ENCODE results near the gene FBN3. TPM values are rescaled to one million over a fixed set of nuclear protein-coding genes. Genes with fewer than 3 reads are reported as not detected.
"Not testable (repeated sequence)": the region's sequence is repeated elsewhere in the genome, so short reads cannot be mapped to it uniquely, and the experiment has no call there.

The FBN3 gene
- total RNA-seq, 1 experiment from 2014 or later = not detected

- no peak for DNase-seq (ENCODE audit: low read depth)
Observed at GRCh38 chr19:8117991-8118390, 31.4 kb downstream of the FBN3 start.

GRCh38 chr19:8116437-8117293 lies 32.7 kb downstream of the FBN3 start:
- no peak for DNase-seq (ENCODE audit: low read depth)

- DNase-seq (ENCODE audit: low read depth) = no peak
Observed at GRCh38 chr19:8115805-8116396, 33.5 kb downstream of the FBN3 start.

- DNase-seq (ENCODE audit: low read depth) = no peak
Observed at GRCh38 chr19:8113017-8113416, 36.4 kb downstream of the FBN3 start.

- no peak for DNase-seq (ENCODE audit: low read depth)
Observed at GRCh38 chr19:8111376-8111775, 38.0 kb downstream of the FBN3 start.

- no peak for DNase-seq (ENCODE audit: low read depth)
Observed at GRCh38 chr19:8110931-8111330, 38.5 kb downstream of the FBN3 start.

GRCh38 chr19:8109890-8110662 lies 39.3 kb downstream of the FBN3 start:
- DNase-seq (ENCODE audit: low read depth) = no peak

GRCh38 chr19:8109455-8109854 lies 39.9 kb downstream of the FBN3 start:
- no peak for DNase-seq (ENCODE audit: low read depth)

- no peak for DNase-seq (ENCODE audit: low read depth)
Observed at GRCh38 chr19:8108560-8109445, 40.6 kb downstream of the FBN3 start.

- no peak for DNase-seq (ENCODE audit: low read depth)
Observed at GRCh38 chr19:8107301-8107903, 42.0 kb downstream of the FBN3 start.

- no peak for DNase-seq (ENCODE audit: low read depth)
Observed at GRCh38 chr19:8105471-8105870, 43.9 kb downstream of the FBN3 start.

GRCh38 chr19:8101910-8102309 lies 47.5 kb downstream of the FBN3 start:
- not testable (repeated sequence) for DNase-seq (ENCODE audit: low read depth)

- DNase-seq (ENCODE audit: low read depth) = no peak
Observed at GRCh38 chr19:8101311-8101710, 48.1 kb downstream of the FBN3 start.

- no peak for DNase-seq (ENCODE audit: low read depth)
Observed at GRCh38 chr19:8097681-8098567, 51.5 kb downstream of the FBN3 start.

GRCh38 chr19:8097198-8097597 lies 52.2 kb downstream of the FBN3 start:
- no peak for DNase-seq (ENCODE audit: low read depth)

- no peak for DNase-seq (ENCODE audit: low read depth)
Observed at GRCh38 chr19:8096071-8096470, 53.3 kb downstream of the FBN3 start.

- DNase-seq (ENCODE audit: low read depth) = no peak
Observed at GRCh38 chr19:8095354-8095886, 54.0 kb downstream of the FBN3 start.

- no peak for DNase-seq (ENCODE audit: low read depth)
Observed at GRCh38 chr19:8094336-8094735, 55.1 kb downstream of the FBN3 start.

GRCh38 chr19:8093740-8094139 lies 55.7 kb downstream of the FBN3 start:
- DNase-seq (ENCODE audit: low read depth) = no peak

GRCh38 chr19:8090950-8091349 lies 58.4 kb downstream of the FBN3 start:
- DNase-seq (ENCODE audit: low read depth) = no peak
